ENCODE measurements around the gene PALD1.
"Not testable (repeated sequence)": the region's sequence is repeated elsewhere in the genome, so short reads cannot be mapped to it uniquely, and the experiment has no call there.

Gene PALD1

GRCh38 chr10:70604106-70604505 lies 125.5 kb downstream of the PALD1 start:
- no peak for DNase-seq (ENCODE audit: low spot score)

- no peak for DNase-seq (ENCODE audit: low spot score)
Measured at GRCh38 chr10:70605161-70605560, 126.6 kb downstream of the PALD1 start.

- no peak for DNase-seq (ENCODE audit: low spot score)
Measured at GRCh38 chr10:70607936-70608335, 129.4 kb downstream of the PALD1 start.

GRCh38 chr10:70613941-70614340 lies 135.4 kb downstream of the PALD1 start:
- DNase-seq (ENCODE audit: low spot score): no peak

GRCh38 chr10:70614364-70614763 lies 135.8 kb downstream of the PALD1 start:
- not testable (repeated sequence) for DNase-seq (ENCODE audit: low spot score)

- DNase-seq (ENCODE audit: low spot score): no peak
Measured at GRCh38 chr10:70615211-70615610, 136.6 kb downstream of the PALD1 start.

- no peak for DNase-seq (ENCODE audit: low spot score)
Measured at GRCh38 chr10:70615784-70616522, 137.4 kb downstream of the PALD1 start.

GRCh38 chr10:70616761-70617160 lies 138.2 kb downstream of the PALD1 start:
- DNase-seq (ENCODE audit: low spot score): no peak

Measured in pons (tissue), 1 donor.